Measurements from ENCODE around the gene HCFC2.
"Not testable (repeated sequence)": the region's sequence is repeated elsewhere in the genome, so short reads cannot be mapped to it uniquely, and the experiment has no call there.

HCFC2 gene

GRCh38 chr12:104090685-104091084, 26.4 kb downstream of the HCFC2 start:
- Histone ChIP-seq H3K36me3 (ENCODE audit: control insufficient read depth, insufficient read depth, low read length) (peaks cover 30% of the 10 kb centered on the region), H3K9me3 (ENCODE audit: control insufficient read depth, low read length) (no peaks in the 10 kb centered on the region), H3K4me3 (ENCODE audit: extremely low read depth, insufficient read depth, low read length, poor library complexity, severe bottlenecking) (no peak overlapping the region), H3K4me1 (ENCODE audit: control insufficient read depth, insufficient read depth, low read length, poor library complexity, severe bottlenecking) (no peaks in the 10 kb centered on the region), H3K27ac (ENCODE audit: low read depth, low read length, severe bottlenecking) (no peak overlapping the region)
- 100% methylated on average over 1 of the region's 1 CpG; no CpG with 5 or more reads in 1 of the 2 experiments for WGBS, 2 experiments (ENCODE audit: insufficient coverage in 2 of 2)

GRCh38 chr12:104091136-104091535, 26.8 kb downstream of the HCFC2 start:
- WGBS, 2 experiments (ENCODE audit: insufficient coverage in 2 of 2) = 50 to 58% methylated on average over 1 of the region's 4 CpGs
- Histone ChIP-seq H3K36me3 (ENCODE audit: control insufficient read depth, insufficient read depth, low read length) (peaks cover 30% of the 10 kb centered on the region), H3K4me1 (ENCODE audit: control insufficient read depth, insufficient read depth, low read length, poor library complexity, severe bottlenecking) (no peaks in the 10 kb centered on the region), H3K9me3 (ENCODE audit: control insufficient read depth, low read length) (no peaks in the 10 kb centered on the region), H3K27ac (ENCODE audit: low read depth, low read length, severe bottlenecking) (no peak overlapping the region), H3K4me3 (ENCODE audit: extremely low read depth, insufficient read depth, low read length, poor library complexity, severe bottlenecking) (no peak overlapping the region)

GRCh38 chr12:104094284-104094683, 30.0 kb downstream of the HCFC2 start:
- Histone ChIP-seq H3K36me3 (ENCODE audit: control insufficient read depth, insufficient read depth, low read length) (peaks cover 27% of the 10 kb centered on the region), H3K9me3 (ENCODE audit: control insufficient read depth, low read length) (no peaks in the 10 kb centered on the region)
- WGBS, 2 experiments (ENCODE audit: insufficient coverage in 2 of 2) = 100% methylated on average over 1 of the region's 3 CpGs; no CpG with 5 or more reads in 1 of the 2 experiments

GRCh38 chr12:104095289-104095688, 31.0 kb downstream of the HCFC2 start:
- Histone ChIP-seq H3K9me3 (ENCODE audit: control insufficient read depth, low read length) (no peaks in the 10 kb centered on the region), H3K27ac (ENCODE audit: low read depth, low read length, severe bottlenecking) (no peak overlapping the region), H3K36me3 (ENCODE audit: control insufficient read depth, insufficient read depth, low read length) (peaks cover 28% of the 10 kb centered on the region), H3K4me3 (ENCODE audit: extremely low read depth, insufficient read depth, low read length, poor library complexity, severe bottlenecking) (no peak overlapping the region), H3K4me1 (ENCODE audit: control insufficient read depth, insufficient read depth, low read length, poor library complexity, severe bottlenecking) (no peaks in the 10 kb centered on the region)
- WGBS, 2 experiments (ENCODE audit: insufficient coverage in 2 of 2) = 100% methylated on average over 1 of the region's 1 CpG; no CpG with 5 or more reads in 1 of the 2 experiments

More at GRCh38 chr12:104094284-104094683, 30.0 kb downstream of the HCFC2 start:
- no peak overlapping the region for H3K4me3 ChIP-seq (ENCODE audit: extremely low read depth, insufficient read depth, low read length, poor library complexity, severe bottlenecking)
- no peaks in the 10 kb centered on the region for H3K4me1 ChIP-seq (ENCODE audit: control insufficient read depth, insufficient read depth, low read length, poor library complexity, severe bottlenecking)
- H3K27ac ChIP-seq (ENCODE audit: low read depth, low read length, severe bottlenecking) = no peak overlapping the region

- H3K4me1 ChIP-seq (ENCODE audit: control insufficient read depth, insufficient read depth, low read length, poor library complexity, severe bottlenecking) = no peaks in the 10 kb centered on the region
- WGBS, 2 experiments (ENCODE audit: insufficient coverage in 2 of 2) = 100% methylated on average over 1 of the region's 2 CpGs; no CpG with 5 or more reads in 1 of the 2 experiments
- H3K27ac ChIP-seq (ENCODE audit: low read depth, low read length, severe bottlenecking) = no peak overlapping the region
- H3K9me3 ChIP-seq (ENCODE audit: control insufficient read depth, low read length) = no peaks in the 10 kb centered on the region
- H3K36me3 ChIP-seq (ENCODE audit: control insufficient read depth, insufficient read depth, low read length) = peaks cover 29% of the 10 kb centered on the region
- H3K4me3 ChIP-seq (ENCODE audit: extremely low read depth, insufficient read depth, low read length, poor library complexity, severe bottlenecking) = no peak overlapping the region
Measured at GRCh38 chr12:104097954-104098353, 33.6 kb downstream of the HCFC2 start.

- Histone ChIP-seq H3K4me1 (ENCODE audit: control insufficient read depth, insufficient read depth, low read length, poor library complexity, severe bottlenecking) (no peaks in the 10 kb centered on the region), H3K27ac (ENCODE audit: low read depth, low read length, severe bottlenecking) (no peak overlapping the region), H3K36me3 (ENCODE audit: control insufficient read depth, insufficient read depth, low read length) (no peaks in the 10 kb centered on the region), H3K9me3 (ENCODE audit: control insufficient read depth, low read length) (no peaks in the 10 kb centered on the region), H3K4me3 (ENCODE audit: extremely low read depth, insufficient read depth, low read length, poor library complexity, severe bottlenecking) (no peak overlapping the region)
Measured at GRCh38 chr12:104105461-104105860, 41.1 kb downstream of the HCFC2 start.

- H3K9me3 ChIP-seq (ENCODE audit: control insufficient read depth, low read length) = no peaks in the 10 kb centered on the region
- H3K27ac ChIP-seq (ENCODE audit: low read depth, low read length, severe bottlenecking) = no peak overlapping the region
- no peaks in the 10 kb centered on the region for H3K4me1 ChIP-seq (ENCODE audit: control insufficient read depth, insufficient read depth, low read length, poor library complexity, severe bottlenecking)
- no peak overlapping the region for H3K4me3 ChIP-seq (ENCODE audit: extremely low read depth, insufficient read depth, low read length, poor library complexity, severe bottlenecking)
- WGBS, 2 experiments (ENCODE audit: insufficient coverage in 2 of 2) = 86 to 95% methylated on average over 2 of the region's 2 CpGs
- H3K36me3 ChIP-seq (ENCODE audit: control insufficient read depth, insufficient read depth, low read length) = no peaks in the 10 kb centered on the region
Measured at GRCh38 chr12:104106965-104107364, 42.6 kb downstream of the HCFC2 start.

- H3K27ac ChIP-seq (ENCODE audit: low read depth, low read length, severe bottlenecking) = no peak overlapping the region
- H3K9me3 ChIP-seq (ENCODE audit: control insufficient read depth, low read length) = no peaks in the 10 kb centered on the region
- no peaks in the 10 kb centered on the region for H3K36me3 ChIP-seq (ENCODE audit: control insufficient read depth, insufficient read depth, low read length)
- H3K4me1 ChIP-seq (ENCODE audit: control insufficient read depth, insufficient read depth, low read length, poor library complexity, severe bottlenecking) = no peaks in the 10 kb centered on the region
- 0 to 47% methylated on average over 1 to 3 of the region's 6 CpGs for WGBS, 2 experiments (ENCODE audit: insufficient coverage in 2 of 2)
- no peak overlapping the region for H3K4me3 ChIP-seq (ENCODE audit: extremely low read depth, insufficient read depth, low read length, poor library complexity, severe bottlenecking)
Measured at GRCh38 chr12:104108755-104109445, 44.6 kb downstream of the HCFC2 start.

GRCh38 chr12:104109446-104110271, 45.3 kb downstream of the HCFC2 start:
- no peaks in the 10 kb centered on the region for H3K9me3 ChIP-seq (ENCODE audit: control insufficient read depth, low read length)
- H3K4me3 ChIP-seq (ENCODE audit: extremely low read depth, insufficient read depth, low read length, poor library complexity, severe bottlenecking) = no peak overlapping the region
- no peaks in the 10 kb centered on the region for H3K36me3 ChIP-seq (ENCODE audit: control insufficient read depth, insufficient read depth, low read length)
- H3K4me1 ChIP-seq (ENCODE audit: control insufficient read depth, insufficient read depth, low read length, poor library complexity, severe bottlenecking) = no peaks in the 10 kb centered on the region
- H3K27ac ChIP-seq (ENCODE audit: low read depth, low read length, severe bottlenecking) = no peak overlapping the region
- no CpG with 5 or more reads among the region's 4 CpGs for WGBS, 2 experiments (ENCODE audit: insufficient coverage in 2 of 2)

GRCh38 chr12:104114834-104115586, 50.7 kb downstream of the HCFC2 start:
- not testable (repeated sequence) for H3K4me3 ChIP-seq (ENCODE audit: extremely low read depth, insufficient read depth, low read length, poor library complexity, severe bottlenecking); H3K27ac ChIP-seq (ENCODE audit: low read depth, low read length, severe bottlenecking); H3K4me1 ChIP-seq (ENCODE audit: control insufficient read depth, insufficient read depth, low read length, poor library complexity, severe bottlenecking); H3K9me3 ChIP-seq (ENCODE audit: control insufficient read depth, low read length)
- 90 to 92% methylated on average over 10 to 11 of the region's 14 CpGs for WGBS, 2 experiments (ENCODE audit: insufficient coverage in 2 of 2)
- peaks cover 16% of the 10 kb centered on the region for H3K36me3 ChIP-seq (ENCODE audit: control insufficient read depth, insufficient read depth, low read length)

All from mesodermal cell (in vitro differentiated cells).